GM19193 (cell line): ENCODE data around the gene ZNF77.
A peak's percentile ranks its signal among the peaks of the same experiment; 100 is the strongest.

Experiments
- POLR2A ChIP-seq: IDR thresholded peaks from 4 replicates; pipeline ENCODE4 v1.6.1; 2011; ENCODE audit not compliant: insufficient read depth, insufficient read length; ENCODE audit errors: extremely low read depth

ZNF77 gene

DNA sequence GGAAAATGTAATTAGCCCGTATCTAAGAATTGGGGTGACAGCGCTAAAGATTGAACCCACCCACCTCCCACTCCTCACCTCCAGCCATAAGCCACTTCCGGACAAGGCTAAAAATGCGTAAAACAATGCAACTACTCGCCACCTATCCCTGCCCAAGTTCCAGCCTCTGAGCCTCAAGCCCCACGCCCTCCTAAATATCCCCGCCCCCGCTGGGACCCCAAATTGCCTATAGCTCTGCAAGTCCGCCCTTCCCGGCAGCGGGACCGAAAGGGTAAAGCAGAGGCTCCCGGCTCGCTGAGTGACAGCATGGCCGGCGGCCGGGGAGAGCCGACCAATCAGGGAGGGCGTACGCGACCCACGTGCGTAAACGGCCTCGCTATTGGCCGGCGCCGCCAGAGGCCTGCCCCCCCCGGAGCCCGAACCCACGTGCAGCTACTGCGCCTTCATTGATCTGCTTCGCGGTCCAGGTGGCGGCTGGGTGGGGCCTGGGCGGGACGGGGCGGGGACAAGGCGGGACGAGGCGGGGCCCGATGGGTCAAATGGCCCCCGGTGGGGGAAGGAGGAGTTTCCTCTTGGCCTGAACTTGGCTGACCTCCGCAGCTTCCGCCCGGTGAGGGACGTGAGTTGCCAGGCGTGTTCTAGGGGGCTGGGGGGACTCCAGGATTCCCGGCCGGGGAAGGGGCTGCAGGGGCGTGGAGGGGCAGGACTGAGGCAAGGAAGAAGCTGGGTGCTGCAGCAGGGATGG is 32.4 kb upstream of the ZNF77 start, which contains the start of gene TLE6:
Gene TLE6, plus strand, starts transcription at position 564 of the 745 bp plus-strand sequence. CDS start 670 bp downstream, outside the sequence.
- peak; percentile 78 for TF ChIP-seq POLR2A

DNA sequence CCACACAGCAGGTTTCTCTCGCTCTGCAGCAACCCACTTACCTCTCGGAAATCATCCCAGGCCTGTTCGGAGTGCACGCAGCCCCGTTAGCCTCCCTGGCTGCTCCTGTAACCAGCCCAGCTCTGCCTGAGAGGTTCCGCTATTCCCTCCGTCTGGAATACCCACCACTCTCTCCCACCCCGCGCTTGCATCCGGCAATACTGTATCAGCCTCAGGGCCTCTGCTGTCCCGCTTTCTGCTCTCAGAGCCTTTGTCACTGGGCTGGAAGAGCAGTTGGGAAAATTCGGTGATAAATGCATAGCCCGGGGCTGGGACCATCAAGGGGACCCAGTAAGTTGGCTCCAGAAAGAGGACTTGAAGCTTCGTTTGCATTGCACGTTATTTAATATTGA is 31.8 kb upstream of the ZNF77 start:
- no peak for TF ChIP-seq POLR2A

DNA sequence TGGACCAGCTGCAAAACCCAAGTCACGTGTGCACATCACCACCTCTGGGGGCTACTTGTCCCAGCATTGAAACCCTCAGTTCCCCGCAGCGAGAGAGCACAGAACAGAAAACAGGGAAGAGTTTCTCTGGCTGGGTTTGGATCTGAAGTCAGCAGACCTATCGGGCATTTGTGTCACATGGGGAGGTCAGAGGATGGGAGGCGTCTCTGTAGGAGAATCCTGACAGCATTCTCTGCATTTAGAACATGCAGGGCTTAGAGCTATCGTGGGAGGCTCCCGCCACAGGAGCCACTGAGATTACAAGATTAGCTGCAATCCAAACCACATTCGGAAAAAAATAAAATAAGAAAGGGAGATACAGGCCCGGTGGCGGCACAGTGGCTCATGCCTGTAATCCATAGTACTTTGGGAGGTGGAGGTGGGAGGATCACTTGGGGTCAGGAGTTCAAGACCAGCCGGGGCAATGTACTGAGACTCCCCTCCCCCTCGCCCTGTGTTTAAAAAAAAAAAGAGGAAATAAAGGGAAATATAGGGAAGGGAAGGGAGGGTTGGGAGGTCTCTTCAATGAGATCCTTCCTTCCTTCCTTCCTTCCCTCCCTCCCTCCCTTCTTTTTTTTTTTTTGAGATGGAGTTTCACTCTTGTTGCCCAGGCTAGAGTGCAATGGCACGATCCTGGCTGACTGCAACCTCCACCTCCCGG is 29.7 kb upstream of the ZNF77 start:
- TF ChIP-seq POLR2A, result no peak

DNA sequence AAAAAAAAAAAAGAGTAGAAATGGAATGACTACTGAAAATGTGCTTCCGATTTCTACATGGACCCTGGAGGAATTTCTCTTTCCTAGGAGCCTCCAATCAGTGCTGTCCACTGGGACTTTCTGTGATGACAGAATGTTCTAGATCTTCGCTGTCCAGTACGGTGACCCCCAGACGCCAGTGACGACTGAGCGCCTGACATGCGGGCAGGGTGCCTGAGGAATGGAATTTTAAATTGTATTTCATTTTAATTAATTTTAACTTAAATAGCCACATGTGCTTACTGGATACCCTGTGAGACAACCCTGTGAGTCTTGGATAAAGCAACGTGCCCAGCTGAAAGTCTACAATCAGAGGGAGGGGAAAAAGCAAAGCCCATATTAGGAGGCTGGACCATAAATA is 28.5 kb upstream of the ZNF77 start:
- no peak for TF ChIP-seq POLR2A

DNA sequence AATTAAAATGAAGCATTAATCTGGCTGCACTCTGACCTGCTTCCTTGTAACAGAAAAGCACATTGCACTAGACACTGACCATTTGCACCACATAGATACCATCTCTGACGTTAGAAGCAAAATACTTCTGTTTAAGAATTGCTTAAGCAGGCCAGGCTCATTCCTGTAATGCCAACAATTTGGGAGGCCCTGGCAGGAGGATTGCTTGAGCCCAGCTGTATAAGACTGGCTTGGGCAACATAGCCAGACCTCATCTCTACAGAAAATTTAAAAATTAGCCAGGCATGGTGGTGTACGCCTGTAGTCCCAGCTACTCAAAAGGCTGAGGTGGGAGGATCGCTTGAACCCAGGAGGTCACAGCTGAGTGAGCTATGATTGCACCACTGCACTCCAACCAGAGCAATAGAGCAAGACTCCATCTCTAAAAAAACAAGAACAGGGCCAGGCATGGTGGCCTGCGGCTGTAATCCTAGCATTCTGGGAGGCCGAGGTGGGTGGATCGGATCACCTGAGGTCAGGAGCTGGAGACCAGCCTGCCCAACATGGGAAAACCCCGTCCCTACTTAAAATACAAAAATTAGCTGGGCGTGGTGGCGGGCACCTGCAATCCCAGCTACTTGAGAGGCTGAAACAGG is 25.5 kb upstream of the ZNF77 start:
- TF ChIP-seq POLR2A, result no peak

DNA sequence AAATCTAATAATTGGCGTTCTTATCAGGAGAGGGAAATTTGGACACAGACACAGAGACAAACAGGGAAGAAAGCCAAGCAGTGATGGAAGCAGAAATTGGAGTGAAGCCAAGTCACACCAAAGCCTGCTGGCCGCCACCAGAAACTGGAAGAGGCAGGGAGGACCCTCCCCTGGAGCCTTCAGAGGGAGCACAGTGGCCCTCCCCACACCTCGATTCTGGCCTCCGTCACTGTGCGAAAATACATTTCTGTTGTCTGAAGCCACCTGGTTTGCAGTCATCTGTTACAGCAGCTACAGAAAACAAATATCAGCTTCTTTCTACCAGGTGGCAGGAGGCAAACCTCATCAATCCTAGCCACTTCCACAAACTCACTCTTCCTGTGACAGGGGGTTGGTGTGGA is 24.3 kb upstream of the ZNF77 start:
- no peak for TF ChIP-seq POLR2A

DNA sequence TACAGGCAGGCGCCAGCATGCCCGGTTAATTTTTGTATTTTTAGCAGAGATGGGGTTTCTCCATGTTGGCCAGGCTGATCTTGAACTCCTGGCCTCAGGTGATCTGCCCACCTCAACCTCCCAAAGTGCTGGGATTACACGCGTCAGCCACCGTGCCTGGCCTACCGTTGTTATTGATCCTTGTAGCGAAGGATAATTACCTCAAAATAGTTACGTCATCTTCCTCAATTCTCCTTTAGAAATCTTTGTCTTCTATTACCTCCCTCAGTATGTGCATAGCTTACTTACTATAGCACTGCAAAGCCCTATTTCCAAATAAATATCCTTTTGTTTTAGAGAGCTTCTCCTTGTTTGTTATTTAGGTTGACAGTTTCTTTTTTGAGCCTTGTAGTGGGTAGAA is 23.2 kb upstream of the ZNF77 start:
- no peak for TF ChIP-seq POLR2A

DNA sequence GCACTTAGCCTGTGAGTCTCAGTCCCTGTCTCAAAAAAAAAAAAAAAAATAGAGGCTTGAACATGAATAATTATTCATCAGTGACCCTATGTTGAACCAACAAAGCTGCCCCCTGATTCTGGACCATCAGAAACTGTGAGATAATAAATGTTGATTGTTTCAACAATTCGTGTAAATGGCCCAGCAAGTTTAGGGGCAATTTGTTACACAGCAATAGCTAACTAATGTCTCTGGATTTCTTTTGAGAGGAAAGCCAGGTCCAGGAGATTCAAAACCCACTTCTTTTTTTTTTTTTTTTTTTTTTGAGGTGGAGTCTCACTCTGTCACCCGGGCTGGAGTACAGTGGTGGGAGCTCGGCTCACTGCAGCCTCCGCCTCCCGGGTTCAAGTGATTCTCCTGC is 20.1 kb upstream of the ZNF77 start:
- no peak for TF ChIP-seq POLR2A

DNA sequence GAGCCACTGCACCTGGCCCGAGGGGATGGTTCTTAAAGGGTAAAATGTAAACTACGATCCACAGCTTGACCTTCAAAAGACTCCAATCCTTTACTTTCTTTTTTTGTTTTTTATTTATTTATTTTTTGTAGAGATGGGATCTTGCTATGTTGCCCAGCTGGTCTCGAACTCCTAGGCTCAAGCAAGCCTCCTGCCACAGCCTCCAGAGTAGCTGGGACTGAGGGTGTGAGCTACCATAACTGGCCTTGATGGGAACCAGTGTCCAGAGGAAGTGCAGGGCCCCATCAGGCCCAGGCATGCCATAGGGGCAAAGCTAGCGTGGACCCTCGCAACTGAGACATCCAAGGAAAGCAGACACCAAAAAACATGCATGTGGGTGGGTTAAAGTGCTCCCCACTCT is 18.4 kb upstream of the ZNF77 start:
- TF ChIP-seq POLR2A, result no peak

DNA sequence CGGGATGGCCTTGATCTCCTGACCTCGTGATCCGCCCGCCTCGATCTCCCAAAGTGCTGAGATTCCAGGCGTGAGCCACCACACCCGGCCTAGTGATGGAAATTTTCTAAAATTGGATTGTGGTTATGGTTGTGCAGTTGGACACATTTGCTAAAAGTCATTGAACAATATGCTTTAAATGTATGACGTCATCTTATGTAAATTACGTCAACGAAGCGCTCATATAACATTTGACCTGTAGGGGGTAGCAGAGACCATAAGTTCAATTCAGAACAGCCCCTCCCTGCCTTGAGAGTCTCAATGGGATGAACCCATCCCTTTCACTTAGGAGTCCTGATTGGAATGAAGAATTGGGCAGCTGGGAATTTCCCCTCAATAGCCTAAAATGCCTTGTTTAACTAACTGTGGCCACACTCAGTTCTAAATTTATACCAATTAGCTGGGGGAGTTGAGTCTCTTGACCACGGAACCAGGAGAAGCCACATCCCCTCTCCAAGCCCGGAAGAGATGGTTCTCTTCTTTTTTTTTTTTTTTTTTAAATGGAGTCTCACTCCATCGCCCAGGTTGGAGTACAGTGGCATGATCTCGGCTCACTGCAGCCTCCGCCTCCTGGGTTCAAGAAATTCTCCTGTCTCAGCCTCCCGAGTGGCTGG is 17.4 kb upstream of the ZNF77 start:
- no peak for TF ChIP-seq POLR2A

DNA sequence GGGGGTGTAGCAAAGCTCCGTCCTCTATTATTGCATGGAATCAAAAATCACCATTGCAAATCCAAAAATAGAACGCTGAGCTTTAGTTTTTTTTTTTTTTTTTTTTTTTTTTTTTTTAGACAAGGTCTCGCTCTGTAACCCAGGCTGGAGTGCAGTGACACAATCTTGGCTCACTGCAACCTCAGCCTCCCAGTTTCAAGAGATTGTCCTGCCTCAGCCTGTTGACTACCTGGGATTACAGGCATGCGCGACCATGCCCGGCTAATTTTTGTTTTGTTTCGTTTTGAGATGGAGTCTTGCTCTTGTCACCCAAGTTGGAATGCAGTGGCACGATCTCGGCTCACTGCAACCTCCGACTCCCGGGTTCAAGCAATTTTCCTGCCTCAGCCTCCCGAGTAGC is 15.3 kb upstream of the ZNF77 start:
- TF ChIP-seq POLR2A, result no peak

DNA sequence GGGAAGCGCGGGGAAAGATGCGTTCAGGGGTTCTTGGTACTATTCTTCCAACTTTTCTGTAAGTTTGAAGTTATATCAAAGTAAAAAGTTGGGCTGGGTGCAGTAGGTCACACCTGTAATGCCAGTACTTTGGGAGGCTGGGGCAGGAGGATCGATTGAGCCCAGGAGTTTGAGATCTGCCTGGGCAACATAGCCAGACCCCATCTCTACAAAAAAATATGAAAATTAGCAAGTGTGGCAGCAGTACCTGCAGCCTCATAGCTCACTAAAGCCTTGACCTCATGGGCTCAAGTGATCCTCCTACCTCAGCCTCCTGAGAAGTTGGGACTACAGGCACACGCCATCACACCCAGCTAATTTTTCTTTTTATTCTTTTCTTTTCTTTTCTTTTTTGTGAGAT is 12.4 kb upstream of the ZNF77 start:
- no peak for TF ChIP-seq POLR2A

DNA sequence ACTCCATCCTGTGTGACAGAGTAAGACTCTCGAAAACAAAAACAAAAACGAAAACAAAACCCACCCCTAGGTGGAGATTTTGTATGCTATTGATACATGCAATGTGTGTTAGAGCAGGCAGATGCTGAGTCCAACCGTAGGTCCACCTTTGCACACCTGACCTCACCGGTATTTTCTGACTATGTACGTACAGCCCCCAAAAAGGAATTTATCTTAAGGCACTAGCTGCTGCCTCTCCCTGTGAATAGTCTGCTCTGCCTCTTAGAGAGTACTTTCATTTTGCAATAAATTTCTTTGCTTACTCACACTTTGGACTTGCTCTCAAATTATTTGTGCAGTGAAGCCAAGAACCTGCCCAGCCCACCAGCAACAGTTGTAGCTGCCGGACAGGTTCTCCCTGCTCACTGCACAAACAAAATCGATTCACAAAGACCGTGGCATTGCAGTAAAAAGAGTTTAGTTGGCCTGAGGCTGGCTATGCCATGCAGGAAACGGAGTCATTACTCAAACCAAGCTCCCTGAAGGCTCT is 8.2 kb upstream of the ZNF77 start:
- no peak for TF ChIP-seq POLR2A

DNA sequence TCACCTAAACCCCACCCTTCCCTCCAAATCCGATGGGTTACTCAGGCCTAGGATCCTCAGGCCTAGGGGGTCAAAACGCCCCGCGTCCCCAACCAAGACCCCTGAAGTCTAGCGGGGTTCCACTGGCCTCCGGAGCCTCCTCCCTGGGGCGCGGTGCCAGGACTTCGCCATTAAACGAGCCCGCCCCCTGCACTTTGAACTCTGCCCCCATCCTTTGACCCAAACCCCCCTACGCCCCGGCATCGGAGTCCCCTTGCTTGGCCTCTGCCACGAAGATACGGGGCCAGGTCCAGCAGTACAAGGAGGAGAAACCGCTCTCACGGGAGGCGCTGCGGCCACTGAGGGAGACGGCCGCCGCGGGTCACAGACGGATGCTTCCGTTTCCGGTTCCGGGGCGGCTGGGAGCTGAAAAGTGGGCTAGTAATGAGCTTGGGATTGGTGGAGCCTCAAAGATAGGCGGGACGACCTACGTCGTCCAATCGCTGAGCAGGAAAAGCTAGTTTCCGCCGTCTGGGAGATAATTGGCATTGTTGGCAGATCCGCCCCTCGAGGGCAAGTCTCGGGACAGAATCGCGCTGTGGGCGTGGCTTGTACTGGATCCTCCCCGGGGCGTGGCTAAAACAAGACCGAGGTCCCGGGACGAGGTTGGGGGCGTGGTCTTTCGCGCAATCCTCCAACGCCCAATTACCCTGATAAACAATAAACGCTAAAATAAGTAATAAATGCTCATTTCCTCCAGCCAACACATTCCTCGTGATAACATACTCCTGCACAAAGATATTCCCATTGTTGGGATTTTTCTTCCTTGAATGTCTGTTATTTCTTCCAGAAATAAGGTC is 5.7 kb upstream of the ZNF77 start:
- peak; percentile 98 for TF ChIP-seq POLR2A
